Measurements from ENCODE around the gene NUP42. TPM values are rescaled to one million over a fixed set of nuclear protein-coding genes. Genes with fewer than 3 reads are reported as not detected.

Gene NUP42
- total and polyA plus RNA-seq, 10 donors: 37.1 to 51.9 (median 43.7) TPM

GRCh38 chr7:23136216-23136615, 45.6 kb upstream of the NUP42 start:
- no peaks in the 10 kb centered on the region for H3K4me1 ChIP-seq
- 79 to 93% (median 88%) methylated on average over 1 of the region's 1 CpG for WGBS, 5 donors

GRCh38 chr7:23157679-23158078, 24.2 kb upstream of the NUP42 start:
- H3K9me3 ChIP-seq: no peaks in the 10 kb centered on the region
- intact Hi-C loops (cut with DNase I; ENCODE audit: low total_unique reads): no loop called here

More at GRCh38 chr7:23136216-23136615, 45.6 kb upstream of the NUP42 start:
- TF ChIP-seq CTCF (IDR thresholded peaks at IDR 0.05 in 8 of 11, conservative IDR thresholded peaks at IDR 0.05 in 3 of 11) (no peak), POLR2A (IDR thresholded peaks at IDR 0.05) (no peak), POLR2AphosphoS5 (IDR thresholded peaks at IDR 0.05) (no peak)
- H3K4me3 ChIP-seq: no peak overlapping the region
- peaks cover 0 to 18% (median 6%) of the 10 kb centered on the region in 6 donors for H3K36me3 ChIP-seq
- no peak for DNase-seq
- intact Hi-C loops (cut with DNase I; ENCODE audit: low total_unique reads): no loop called here
- no peak overlapping the region for H3K27ac ChIP-seq
- no peaks in the 10 kb centered on the region for H3K27me3 ChIP-seq (replicated peaks in 1 of 7)
- H3K9me3 ChIP-seq: peaks cover 0 to 8% (median 5%) of the 10 kb centered on the region in 8 donors

GRCh38 chr7:23158546-23158945, 23.3 kb upstream of the NUP42 start:
- intact Hi-C loops (cut with DNase I; ENCODE audit: low total_unique reads): no loop called here
- 94 to 100% (median 99%) methylated on average over 2 of the region's 2 CpGs for WGBS, 5 donors
- Histone ChIP-seq H3K9me3 (no peaks in the 10 kb centered on the region), H3K27me3 (replicated peaks in 1 of 7) (no peaks in the 10 kb centered on the region), H3K4me1 (no peaks in the 10 kb centered on the region), H3K4me3 (no peak overlapping the region), H3K27ac (no peak overlapping the region), H3K36me3 (peaks cover 0 to 56% (median 9%) of the 10 kb centered on the region in 6 donors)
- no peak for TF ChIP-seq CTCF (IDR thresholded peaks at IDR 0.05 in 8 of 11, conservative IDR thresholded peaks at IDR 0.05 in 3 of 11)
- no peak for TF ChIP-seq POLR2A (IDR thresholded peaks at IDR 0.05)
- no peak for TF ChIP-seq POLR2AphosphoS5 (IDR thresholded peaks at IDR 0.05)
- DNase-seq: no peak

More at GRCh38 chr7:23157679-23158078, 24.2 kb upstream of the NUP42 start:
- no peak for TF ChIP-seq POLR2AphosphoS5 (IDR thresholded peaks at IDR 0.05)
- no peak for TF ChIP-seq CTCF (IDR thresholded peaks at IDR 0.05 in 8 of 11, conservative IDR thresholded peaks at IDR 0.05 in 3 of 11)
- TF ChIP-seq POLR2A (IDR thresholded peaks at IDR 0.05): no peak
- H3K36me3 ChIP-seq: peaks cover 0 to 65% (median 12%) of the 10 kb centered on the region in 6 donors
- no peak for DNase-seq
- no peak overlapping the region for H3K27ac ChIP-seq
- no peak overlapping the region for H3K4me3 ChIP-seq
- H3K27me3 ChIP-seq (replicated peaks in 1 of 7): no peaks in the 10 kb centered on the region
- WGBS, 5 donors: 76 to 85% (median 79%) methylated on average over 6 of the region's 6 CpGs
- H3K4me1 ChIP-seq: no peaks in the 10 kb centered on the region

- Histone ChIP-seq H3K4me3 (no peak overlapping the region), H3K27me3 (replicated peaks in 1 of 7) (no peaks in the 10 kb centered on the region)
- WGBS, 5 donors: 90 to 100% (median 95%) methylated on average over 1 of the region's 1 CpG
These were observed 20.4 kb upstream of the NUP42 start for GRCh38 chr7:23161482-23161881.

More at GRCh38 chr7:23161482-23161881, 20.4 kb upstream of the NUP42 start:
- intact Hi-C loops (cut with DNase I; ENCODE audit: low total_unique reads): no loop called here
- TF ChIP-seq CTCF (IDR thresholded peaks at IDR 0.05 in 8 of 11, conservative IDR thresholded peaks at IDR 0.05 in 3 of 11) (no peak), POLR2A (IDR thresholded peaks at IDR 0.05) (no peak), POLR2AphosphoS5 (IDR thresholded peaks at IDR 0.05) (no peak)
- Histone ChIP-seq H3K9me3 (no peaks in the 10 kb centered on the region), H3K27ac (no peak overlapping the region), H3K4me1 (no peaks in the 10 kb centered on the region), H3K36me3 (peaks cover 0 to 40% (median 2%) of the 10 kb centered on the region in 6 donors)
- no peak for DNase-seq

Data from spleen (tissue), 11 donors.